GM23338 (cell line): ENCODE results near the gene EYA4. TPM values are rescaled to one million over a fixed set of nuclear protein-coding genes. Genes with fewer than 3 reads are reported as not detected.
A peak's percentile ranks its signal among the peaks of the same experiment; 100 is the strongest.
"Not testable (repeated sequence)": the region's sequence is repeated elsewhere in the genome, so short reads cannot be mapped to it uniquely, and the experiment has no call there.

ENCODE experiments used
- ATAC-seq: fragments of 200-7000 bp; cut with Tn5 transposase; 3 replicates; pipeline ENCODE4 v1.9.1; 2020
- DNase-seq: peaks from one replicate; pipeline ENCODE4 v3.0.0-alpha.2; 2015; ENCODE audit warnings: low spot score
- H2AFZ ChIP-seq: fragments of 200-600 bp; sonication (generic); 2 replicates; pipeline ENCODE4 v1.8.0; 2016; ENCODE audit warnings: antibody characterized with exemption, mild to moderate bottlenecking, moderate library complexity
- H3F3A ChIP-seq: fragments of 200-600 bp; sonication (generic); replicated peaks from 2 replicates; pipeline ENCODE4 v1.8.0; 2017; ENCODE audit warnings: antibody characterized with exemption, mixed run types, low read depth
- H3K27ac ChIP-seq: fragments of 200-600 bp; sonication (generic); 2 replicates; pipeline ENCODE4 v1.6.1; 2016; ENCODE audit warnings: low read depth
- H3K27me3 ChIP-seq: fragments of 200-600 bp; sonication (generic); 2 replicates; pipeline ENCODE4 v1.8.0; 2016; ENCODE audit warnings: mild to moderate bottlenecking, mixed run types, moderate library complexity; ENCODE audit not compliant: insufficient read depth
- H3K36me3 ChIP-seq: fragments of 200-600 bp; sonication (generic); 2 replicates; pipeline ENCODE4 v1.8.0; 2016; ENCODE audit warnings: mild to moderate bottlenecking; ENCODE audit not compliant: insufficient read depth
- H3K4me1 ChIP-seq: fragments of 200-600 bp; sonication (generic); 2 replicates; pipeline ENCODE4 v1.8.0; 2016; ENCODE audit warnings: mild to moderate bottlenecking, moderate library complexity; ENCODE audit not compliant: insufficient read depth
- H3K4me2 ChIP-seq: fragments of 200-600 bp; sonication (generic); 2 replicates; pipeline ENCODE4 v1.7.1; 2017; ENCODE audit warnings: mixed run types
- H3K4me3 ChIP-seq: fragments of 200-600 bp; sonication (generic); 2 replicates; pipeline ENCODE4 v1.6.1; 2016; ENCODE audit warnings: mixed run types
- H3K79me2 ChIP-seq: fragments of 200-600 bp; sonication (generic); replicated peaks from 2 replicates; pipeline ENCODE4 v1.8.0; 2017; ENCODE audit warnings: mild to moderate bottlenecking; ENCODE audit not compliant: insufficient read depth
- H3K9me2 ChIP-seq: fragments of 200-600 bp; sonication (generic); 2 replicates; pipeline ENCODE4 v1.8.0; 2017; ENCODE audit not compliant: insufficient read depth
- H4K20me1 ChIP-seq: fragments of 200-600 bp; sonication (generic); replicated peaks from 2 replicates; pipeline ENCODE4 v1.8.0; 2017; ENCODE audit warnings: mild to moderate bottlenecking; ENCODE audit not compliant: insufficient read depth
- H3K27ac Mint-ChIP-seq: 2 replicates; pipeline ENCODE4 v1.8.0; 2020; ENCODE audit warnings: inconsistent platforms, mild to moderate bottlenecking, moderate library complexity, mixed read lengths
- H3K27me3 Mint-ChIP-seq: 3 replicates; pipeline ENCODE4 v1.8.0; 2022; ENCODE audit warnings: low read depth, mild to moderate bottlenecking, moderate library complexity, mixed read lengths, inconsistent platforms; ENCODE audit not compliant: insufficient read depth, poor library complexity
- H3K36me3 Mint-ChIP-seq: 3 replicates; pipeline ENCODE4 v1.8.0; 2021; ENCODE audit warnings: low read depth, mild to moderate bottlenecking, inconsistent platforms, moderate library complexity, mixed read lengths
- H3K4me1 Mint-ChIP-seq: 3 replicates; pipeline ENCODE4 v1.8.0; 2020; ENCODE audit warnings: mild to moderate bottlenecking, inconsistent platforms, mixed read lengths
- H3K4me3 Mint-ChIP-seq: 3 replicates; pipeline ENCODE4 v1.8.0; 2021; ENCODE audit warnings: moderate library complexity, mild to moderate bottlenecking, inconsistent platforms, mixed read lengths
- H3K9me3 Mint-ChIP-seq: 3 replicates; pipeline ENCODE4 v1.8.0; 2020; ENCODE audit warnings: moderate library complexity, mild to moderate bottlenecking, inconsistent platforms, mixed read lengths
- ETS1 ChIP-seq: IDR thresholded peaks from 2 replicates; pipeline ENCODE4 v1.6.1; 2016; ENCODE audit warnings: antibody characterized with exemption
- EZH2 ChIP-seq: fragments of 200-600 bp; sonication (generic); IDR thresholded peaks from one replicate; pipeline ENCODE4 v1.8.0; 2017; ENCODE audit warnings: antibody characterized with exemption, mild to moderate bottlenecking, low read depth; ENCODE audit not compliant: unreplicated experiment
- JUNB ChIP-seq: IDR thresholded peaks from one replicate; pipeline ENCODE4 v1.6.1; 2016; ENCODE audit warnings: antibody characterized with exemption; ENCODE audit not compliant: unreplicated experiment
- POLR2AphosphoS5 ChIP-seq: IDR thresholded peaks from 2 replicates; pipeline ENCODE4 v1.6.1; 2016; ENCODE audit warnings: antibody characterized with exemption, low read depth
- REST ChIP-seq: IDR thresholded peaks from one replicate; pipeline ENCODE4 v1.6.1; 2018; ENCODE audit warnings: antibody characterized with exemption; ENCODE audit not compliant: unreplicated experiment
- STAT1 ChIP-seq: IDR thresholded peaks from one replicate; pipeline ENCODE4 v1.6.1; 2016; ENCODE audit warnings: antibody characterized with exemption; ENCODE audit not compliant: unreplicated experiment
- ZNF114 ChIP-seq: fragments of 250-450 bp; sonication (Bioruptor Pico); IDR thresholded peaks from 2 replicates; pipeline ENCODE4 v1.5.0; 2020; ENCODE audit warnings: mild to moderate bottlenecking, moderate library complexity
- ZNF331 ChIP-seq: fragments of 250-450 bp; sonication (Bioruptor Pico); IDR thresholded peaks from 2 replicates; pipeline ENCODE4 v1.5.0; 2020; ENCODE audit warnings: low read depth, mild to moderate bottlenecking, moderate library complexity
- polyA plus RNA-seq: library from polyadenylated mRNA; unstranded; fragments of >200 nt; fragmentation: Nextera tagmentation; extraction: Ambion mirVana; gene quantifications from 2 replicates; pipeline ENCODE4 v1.2.1, GENCODE V29; 2016
- total RNA-seq: library from RNA; depleted of rRNA; stranded (reverse); fragments of >200 nt; shearing (Covaris generic); gene quantifications from 2 replicates; pipeline ENCODE4 v1.2.3, GENCODE V29; 2014
- TF ChIP-seq, protein P1 (sequence below), 2 experiments: fragments of 200-600 bp in 1 of 2; sonication (generic) in 1 of 2; conservative IDR thresholded peaks; 2 replicates each; pipeline versions ENCODE4 v1.5.1 to v1.6.1; 2016 to 2017; ENCODE audit warnings: antibody characterized with exemption in 2 of 2, low read depth in 2 of 2, mild to moderate bottlenecking in 2 of 2, moderate library complexity in 1 of 2

EYA4 gene
- total and polyA plus RNA-seq, 2 experiments from 2014 or later, result 0.05 to 0.21 TPM

DNA sequence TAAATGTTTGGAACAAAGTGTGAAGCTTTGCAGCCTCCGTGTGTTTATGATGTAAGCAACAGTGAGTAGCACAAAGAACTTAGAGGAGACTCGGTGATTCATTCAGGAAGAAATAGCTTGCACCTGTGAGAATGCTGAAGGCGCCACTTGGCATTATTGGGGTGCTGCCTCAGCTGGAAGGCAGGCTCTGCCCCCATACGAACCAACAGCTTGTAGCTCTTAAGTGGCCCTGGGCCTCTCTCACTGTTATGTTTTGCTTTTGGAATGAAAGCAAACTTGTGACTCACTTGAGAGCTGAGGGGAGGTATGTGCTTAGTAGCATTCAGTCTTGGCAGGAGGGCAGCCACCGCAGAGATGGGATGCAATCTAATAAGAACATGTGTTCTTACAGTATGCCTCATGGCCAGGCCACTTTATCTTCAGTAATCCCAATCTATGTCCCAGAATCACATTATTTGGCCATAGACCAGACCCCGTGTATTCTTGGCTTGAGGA lies 310.7 kb downstream of the EYA4 start (continued):
- TF ChIP-seq, protein P1, sequence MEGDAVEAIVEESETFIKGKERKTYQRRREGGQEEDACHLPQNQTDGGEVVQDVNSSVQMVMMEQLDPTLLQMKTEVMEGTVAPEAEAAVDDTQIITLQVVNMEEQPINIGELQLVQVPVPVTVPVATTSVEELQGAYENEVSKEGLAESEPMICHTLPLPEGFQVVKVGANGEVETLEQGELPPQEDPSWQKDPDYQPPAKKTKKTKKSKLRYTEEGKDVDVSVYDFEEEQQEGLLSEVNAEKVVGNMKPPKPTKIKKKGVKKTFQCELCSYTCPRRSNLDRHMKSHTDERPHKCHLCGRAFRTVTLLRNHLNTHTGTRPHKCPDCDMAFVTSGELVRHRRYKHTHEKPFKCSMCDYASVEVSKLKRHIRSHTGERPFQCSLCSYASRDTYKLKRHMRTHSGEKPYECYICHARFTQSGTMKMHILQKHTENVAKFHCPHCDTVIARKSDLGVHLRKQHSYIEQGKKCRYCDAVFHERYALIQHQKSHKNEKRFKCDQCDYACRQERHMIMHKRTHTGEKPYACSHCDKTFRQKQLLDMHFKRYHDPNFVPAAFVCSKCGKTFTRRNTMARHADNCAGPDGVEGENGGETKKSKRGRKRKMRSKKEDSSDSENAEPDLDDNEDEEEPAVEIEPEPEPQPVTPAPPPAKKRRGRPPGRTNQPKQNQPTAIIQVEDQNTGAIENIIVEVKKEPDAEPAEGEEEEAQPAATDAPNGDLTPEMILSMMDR (conservative IDR thresholded peaks at IDR 0.05; ENCODE audit: low read depth in 2 of 2), result no peak
- TF ChIP-seq ETS1 (no peak), POLR2AphosphoS5 (no peak), JUNB (no peak), REST (no peak), ZNF114 (no peak), EZH2 (no peak), ZNF331 (CRISPR knock-in tag) (no peak), STAT1 (no peak)

GRCh38 chr6:133553652-133554051 lies 312.5 kb downstream of the EYA4 start:
- peaks cover 15% of the 10 kb centered on the region for H3K4me1 Mint-ChIP-seq
- no peaks in the 10 kb centered on the region for H3K36me3 ChIP-seq
- no peak overlapping the region for H3K27ac Mint-ChIP-seq
- H3K9me2 ChIP-seq, result no peaks in the 10 kb centered on the region
- peaks cover 12% of the 10 kb centered on the region for H3K9me3 Mint-ChIP-seq
- H3K36me3 Mint-ChIP-seq, result peaks cover 12% of the 10 kb centered on the region; the same call in 1 of the 3 replicates
- H3K4me3 Mint-ChIP-seq, result no peak overlapping the region
- H3K4me1 ChIP-seq, result peaks cover 16% of the 10 kb centered on the region
- no peaks in the 10 kb centered on the region for H3K79me2 ChIP-seq
- H3K27me3 ChIP-seq, result no peaks in the 10 kb centered on the region
- H4K20me1 ChIP-seq, result no peaks in the 10 kb centered on the region
- no peaks in the 10 kb centered on the region for H3F3A ChIP-seq
- H3K27ac ChIP-seq, result no peak overlapping the region
- peak; percentile 76 for DNase-seq
- peak; percentile 80 for ATAC-seq
- no peak overlapping the region for H3K4me2 ChIP-seq
- H3K4me3 ChIP-seq, result no peak overlapping the region
- no peak overlapping the region for H2AFZ ChIP-seq
- TF ChIP-seq, protein P1 (conservative IDR thresholded peaks at IDR 0.05; ENCODE audit: low read depth in 2 of 2), result peak; percentile 77 to 83
- no peak for TF ChIP-seq ZNF331 (CRISPR knock-in tag)
- H3K27me3 Mint-ChIP-seq, result peaks cover 7% of the 10 kb centered on the region

GRCh38 chr6:133554121-133554520 lies 313.0 kb downstream of the EYA4 start:
- not testable (repeated sequence) for H2AFZ ChIP-seq, H4K20me1 ChIP-seq, H3K4me3 Mint-ChIP-seq, H3K27me3 ChIP-seq, H3K4me2 ChIP-seq, DNase-seq, H3K9me2 ChIP-seq, H3K36me3 ChIP-seq, H3F3A ChIP-seq, H3K4me3 ChIP-seq, H3K27ac Mint-ChIP-seq, H3K27me3 Mint-ChIP-seq, H3K27ac ChIP-seq, ATAC-seq, H3K79me2 ChIP-seq
- Mint-ChIP-seq H3K36me3 (peaks cover 16% of the 10 kb centered on the region; the same call in 1 of the 3 replicates), H3K9me3 (peaks cover 16% of the 10 kb centered on the region), H3K4me1 (peaks cover 10% of the 10 kb centered on the region)
- H3K4me1 ChIP-seq, result peaks cover 11% of the 10 kb centered on the region
